Measurements from ENCODE around the gene DCAF17. TPM values are rescaled to one million over a fixed set of nuclear protein-coding genes. Genes with fewer than 3 reads are reported as not detected.
A peak's percentile ranks its signal among the peaks of the same experiment; 100 is the strongest.

Gene DCAF17
- total and polyA plus RNA-seq, 2 of the 13 experiments (the other 11 are each of a cell fraction or from before 2014, with no cell fraction given), result 13.7 to 30.0 TPM

GRCh38 chr2:171460537-171460936 is 26.5 kb downstream of the DCAF17 start (continued):
- TF ChIP-seq ZNF737 (CRISPR knock-in tag; IDR thresholded peaks at IDR 0.05; ENCODE audit: borderline replicate concordance) (no peak), NR2F1 (CRISPR knock-in tag; IDR thresholded peaks at IDR 0.05) (peak in 1 of 2 experiments; percentile 41; a peak in 1 of 4 replicates), POLR2A (IDR thresholded peaks at IDR 0.05; ENCODE audit: insufficient read depth in 1 of 2, low read depth in 2 of 2, low read length in 2 of 2) (no peak), TFAP4 (IDR thresholded peaks at IDR 0.05; ENCODE audit: borderline replicate concordance, low read depth) (peak; percentile 27; the same call in 1 of the 2 replicates)
- TF ChIP-seq, protein P1, sequence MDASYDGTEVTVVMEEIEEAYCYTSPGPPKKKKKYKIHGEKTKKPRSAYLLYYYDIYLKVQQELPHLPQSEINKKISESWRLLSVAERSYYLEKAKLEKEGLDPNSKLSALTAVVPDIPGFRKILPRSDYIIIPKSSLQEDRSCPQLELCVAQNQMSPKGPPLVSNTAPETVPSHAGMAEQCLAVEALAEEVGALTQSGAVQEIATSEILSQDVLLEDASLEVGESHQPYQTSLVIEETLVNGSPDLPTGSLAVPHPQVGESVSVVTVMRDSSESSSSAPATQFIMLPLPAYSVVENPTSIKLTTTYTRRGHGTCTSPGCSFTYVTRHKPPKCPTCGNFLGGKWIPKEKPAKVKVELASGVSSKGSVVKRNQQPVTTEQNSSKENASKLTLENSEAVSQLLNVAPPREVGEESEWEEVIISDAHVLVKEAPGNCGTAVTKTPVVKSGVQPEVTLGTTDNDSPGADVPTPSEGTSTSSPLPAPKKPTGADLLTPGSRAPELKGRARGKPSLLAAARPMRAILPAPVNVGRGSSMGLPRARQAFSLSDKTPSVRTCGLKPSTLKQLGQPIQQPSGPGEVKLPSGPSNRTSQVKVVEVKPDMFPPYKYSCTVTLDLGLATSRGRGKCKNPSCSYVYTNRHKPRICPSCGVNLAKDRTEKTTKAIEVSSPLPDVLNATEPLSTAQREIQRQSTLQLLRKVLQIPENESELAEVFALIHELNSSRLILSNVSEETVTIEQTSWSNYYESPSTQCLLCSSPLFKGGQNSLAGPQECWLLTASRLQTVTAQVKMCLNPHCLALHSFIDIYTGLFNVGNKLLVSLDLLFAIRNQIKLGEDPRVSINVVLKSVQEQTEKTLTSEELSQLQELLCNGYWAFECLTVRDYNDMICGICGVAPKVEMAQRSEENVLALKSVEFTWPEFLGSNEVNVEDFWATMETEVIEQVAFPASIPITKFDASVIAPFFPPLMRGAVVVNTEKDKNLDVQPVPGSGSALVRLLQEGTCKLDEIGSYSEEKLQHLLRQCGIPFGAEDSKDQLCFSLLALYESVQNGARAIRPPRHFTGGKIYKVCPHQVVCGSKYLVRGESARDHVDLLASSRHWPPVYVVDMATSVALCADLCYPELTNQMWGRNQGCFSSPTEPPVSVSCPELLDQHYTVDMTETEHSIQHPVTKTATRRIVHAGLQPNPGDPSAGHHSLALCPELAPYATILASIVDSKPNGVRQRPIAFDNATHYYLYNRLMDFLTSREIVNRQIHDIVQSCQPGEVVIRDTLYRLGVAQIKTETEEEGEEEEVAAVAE (CRISPR knock-in tag; IDR thresholded peaks at IDR 0.05; ENCODE audit: borderline replicate concordance), result no peak

- intact Hi-C loops (cut with micrococcal nuclease; ENCODE audit: unreplicated experiment) (no loop called here), in situ Hi-C loops (cut with HindIII; ENCODE audit: extremely low pct_ligation_motif_present, low pct_unique_long_range_greater_than_20kb) (no loop called here)
- DNase-seq (ENCODE audit: low spot score) (no peak), ATAC-seq (no peak), FAIRE-seq (no peak)
- 96% methylated on average over 4 of the region's 4 CpGs for WGBS (ENCODE audit: low lambda C conversion rate)
- H3K4me2 ChIP-seq (ENCODE audit: low read depth, low read length), result no peak overlapping the region
- H3K4me3 ChIP-seq (replicated peaks in 1 of 3; ENCODE audit: insufficient read depth in 1 of 3, low read depth in 2 of 3, low read length in 3 of 3), result no peak overlapping the region
- no peak overlapping the region for H3K27ac ChIP-seq (ENCODE audit: extremely low read length, insufficient read depth, low read length)
- no peak overlapping the region for H2AFZ ChIP-seq (ENCODE audit: low read length)
- no peaks in the 10 kb centered on the region for H3K4me1 ChIP-seq (ENCODE audit: insufficient read depth, low read length)
- no peaks in the 10 kb centered on the region for H3K27me3 ChIP-seq (ENCODE audit: control insufficient read depth in 1 of 2, insufficient read depth in 2 of 2, low read length in 2 of 2)
- POLR2A ChIA-PET, result no interaction called here
- H3K36me3 ChIP-seq (replicated peaks in 1 of 2; ENCODE audit: control insufficient read depth in 1 of 2, insufficient read depth in 2 of 2, low read length in 2 of 2), result peaks cover 10 to 60% of the 10 kb centered on the region in 2 experiments
- CTCF ChIA-PET (ENCODE audit: low intra/inter-chr PET ratio, low total read pairs), result no interaction called here
- no peaks in the 10 kb centered on the region for H3K9me3 ChIP-seq (ENCODE audit: low read length)
- H3K9ac ChIP-seq (ENCODE audit: insufficient read depth, low read depth, low read length), result no peak overlapping the region
- TSS peak; percentile 37 for BruUV-seq (replicated peaks)
- no peaks in the 10 kb centered on the region for H4K20me1 ChIP-seq (ENCODE audit: insufficient read depth, low read length)
- H3K79me2 ChIP-seq (ENCODE audit: insufficient read depth, low read length), result no peaks in the 10 kb centered on the region
- TF ChIP-seq SNAPC2 (CRISPR knock-in tag; IDR thresholded peaks at IDR 0.05) (no peak), SAFB2 (CRISPR knock-in tag; IDR thresholded peaks at IDR 0.05; ENCODE audit: borderline replicate concordance, low read depth) (no peak), ZNF282 (IDR thresholded peaks at IDR 0.05; ENCODE audit: partially characterized antibody) (no peak), ZNF569 (CRISPR knock-in tag; IDR thresholded peaks at IDR 0.05; ENCODE audit: borderline replicate concordance) (no peak), MATR3 (CRISPR knock-in tag; IDR thresholded peaks at IDR 0.05) (no peak), MTA3 (CRISPR knock-in tag; IDR thresholded peaks at IDR 0.05) (no peak), ETV5 (CRISPR knock-in tag; IDR thresholded peaks at IDR 0.05; ENCODE audit: borderline replicate concordance) (no peak), ZNF563 (CRISPR knock-in tag; IDR thresholded peaks at IDR 0.05) (no peak), ESRRA (CRISPR knock-in tag; IDR thresholded peaks at IDR 0.05; ENCODE audit: low read depth) (no peak), GABPA (IDR thresholded peaks at IDR 0.05; ENCODE audit: low read depth, low read length) (no peak), GABPA (CRISPR knock-in tag; IDR thresholded peaks at IDR 0.05; ENCODE audit: low read depth) (no peak), TERF1 (CRISPR knock-in tag; IDR thresholded peaks at IDR 0.05) (no peak), SNAI1 (CRISPR knock-in tag; IDR thresholded peaks at IDR 0.05; ENCODE audit: borderline replicate concordance) (no peak)
- TF ChIP-seq, protein P2, sequence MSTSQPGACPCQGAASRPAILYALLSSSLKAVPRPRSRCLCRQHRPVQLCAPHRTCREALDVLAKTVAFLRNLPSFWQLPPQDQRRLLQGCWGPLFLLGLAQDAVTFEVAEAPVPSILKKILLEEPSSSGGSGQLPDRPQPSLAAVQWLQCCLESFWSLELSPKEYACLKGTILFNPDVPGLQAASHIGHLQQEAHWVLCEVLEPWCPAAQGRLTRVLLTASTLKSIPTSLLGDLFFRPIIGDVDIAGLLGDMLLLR (CRISPR knock-in tag; IDR thresholded peaks at IDR 0.05), result no peak
Measured at GRCh38 chr2:171469176-171469575, 35.1 kb downstream of the DCAF17 start.
